Fibroblast of mammary gland (primary cell): ENCODE data around the gene EIF4G3.

ENCODE experiments used
- DNase-seq: peaks from one replicate; pipeline ENCODE4 v3.0.0-alpha.2; 2010; ENCODE audit warnings: low read depth
- H3K4me3 ChIP-seq: 2 replicates; pipeline ENCODE4 v1.5.1; 2011; ENCODE audit warnings: low read depth, mild to moderate bottlenecking, low read length, moderate library complexity; ENCODE audit not compliant: control insufficient read depth
- CTCF ChIP-seq: conservative IDR thresholded peaks from 2 replicates; pipeline ENCODE4 v1.5.1; 2011; ENCODE audit warnings: low read depth, low read length, inconsistent platforms; ENCODE audit not compliant: control insufficient read depth, insufficient read depth

Gene EIF4G3

GRCh38 chr1:21152423-21153100, 24.1 kb downstream of the EIF4G3 start:
- DNase-seq, result peak; percentile 48
- TF ChIP-seq CTCF, result no peak
- no peak overlapping the region for H3K4me3 ChIP-seq

GRCh38 chr1:21149855-21150432, 26.8 kb downstream of the EIF4G3 start:
- no peak for TF ChIP-seq CTCF
- no peak overlapping the region for H3K4me3 ChIP-seq
- DNase-seq, result peak; percentile 89

GRCh38 chr1:21149430-21149854, 27.3 kb downstream of the EIF4G3 start:
- peak; percentile 31 for DNase-seq
- no peak overlapping the region for H3K4me3 ChIP-seq
- no peak for TF ChIP-seq CTCF

- no peak overlapping the region for H3K4me3 ChIP-seq
- DNase-seq, result no peak
- TF ChIP-seq CTCF, result no peak
Measured at GRCh38 chr1:21143752-21144151, 32.9 kb downstream of the EIF4G3 start.

GRCh38 chr1:21143138-21143537, 33.6 kb downstream of the EIF4G3 start:
- TF ChIP-seq CTCF, result no peak
- no peak for DNase-seq
- H3K4me3 ChIP-seq, result no peak overlapping the region

GRCh38 chr1:21141030-21141429, 35.7 kb downstream of the EIF4G3 start:
- H3K4me3 ChIP-seq, result no peak overlapping the region
- no peak for DNase-seq
- TF ChIP-seq CTCF, result no peak
